Measurements from ENCODE around the gene SLC4A2.

DNA sequence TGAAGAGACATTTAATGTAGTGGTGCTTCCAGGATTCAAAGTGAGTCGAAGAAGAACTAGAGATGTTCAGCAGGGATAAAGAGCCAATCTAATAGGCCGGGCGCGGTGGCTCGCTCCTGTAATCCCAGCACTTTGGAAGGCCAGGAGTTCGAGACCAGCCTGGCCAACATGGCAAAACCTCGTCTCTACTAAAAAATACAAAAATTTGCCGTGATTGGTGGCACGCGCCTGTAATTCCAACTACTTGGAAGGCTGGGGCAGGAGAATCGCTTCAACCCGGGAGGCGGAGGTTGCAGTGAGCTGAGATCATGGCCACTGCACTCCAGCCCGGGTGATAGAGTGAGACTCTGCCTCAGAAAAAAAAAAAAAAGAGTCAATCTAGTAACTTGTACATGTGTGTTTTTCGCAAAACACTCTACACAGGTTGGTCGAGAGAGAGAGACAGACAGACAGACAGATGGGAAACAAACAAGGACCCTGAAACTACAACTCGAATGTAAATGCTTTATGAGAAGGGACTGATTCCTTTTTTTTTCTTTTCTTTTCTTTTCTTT, 30.4 kb upstream of the SLC4A2 start:
- TF ChIP-seq, protein P1, sequence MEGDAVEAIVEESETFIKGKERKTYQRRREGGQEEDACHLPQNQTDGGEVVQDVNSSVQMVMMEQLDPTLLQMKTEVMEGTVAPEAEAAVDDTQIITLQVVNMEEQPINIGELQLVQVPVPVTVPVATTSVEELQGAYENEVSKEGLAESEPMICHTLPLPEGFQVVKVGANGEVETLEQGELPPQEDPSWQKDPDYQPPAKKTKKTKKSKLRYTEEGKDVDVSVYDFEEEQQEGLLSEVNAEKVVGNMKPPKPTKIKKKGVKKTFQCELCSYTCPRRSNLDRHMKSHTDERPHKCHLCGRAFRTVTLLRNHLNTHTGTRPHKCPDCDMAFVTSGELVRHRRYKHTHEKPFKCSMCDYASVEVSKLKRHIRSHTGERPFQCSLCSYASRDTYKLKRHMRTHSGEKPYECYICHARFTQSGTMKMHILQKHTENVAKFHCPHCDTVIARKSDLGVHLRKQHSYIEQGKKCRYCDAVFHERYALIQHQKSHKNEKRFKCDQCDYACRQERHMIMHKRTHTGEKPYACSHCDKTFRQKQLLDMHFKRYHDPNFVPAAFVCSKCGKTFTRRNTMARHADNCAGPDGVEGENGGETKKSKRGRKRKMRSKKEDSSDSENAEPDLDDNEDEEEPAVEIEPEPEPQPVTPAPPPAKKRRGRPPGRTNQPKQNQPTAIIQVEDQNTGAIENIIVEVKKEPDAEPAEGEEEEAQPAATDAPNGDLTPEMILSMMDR (IDR thresholded peaks at IDR 0.05) = no peak
- no peak for TF ChIP-seq POLR2A (IDR thresholded peaks at IDR 0.05)
